Measurements from ENCODE around the gene SEMA4D.

Gene SEMA4D

GRCh38 chr9:89323390-89323789, 174.5 kb downstream of the SEMA4D start:
- H3K36me3 ChIP-seq (ENCODE audit: insufficient read depth): no peaks in the 10 kb centered on the region; the same call in 1 of the 2 replicates
- peaks cover 63% of the 10 kb centered on the region for H3K79me2 ChIP-seq (ENCODE audit: insufficient read depth, low read depth)
- no peak overlapping the region for H2AFZ ChIP-seq (ENCODE audit: low read depth)
- H3K4me2 ChIP-seq: peak overlapping the region; percentile 37
- H3K9ac ChIP-seq: no peak overlapping the region
- no peak overlapping the region for H3K4me3 ChIP-seq (IDR thresholded peaks at IDR 0.05; ENCODE audit: insufficient read depth, low read depth, low read length)
- TF ChIP-seq, protein P1, sequence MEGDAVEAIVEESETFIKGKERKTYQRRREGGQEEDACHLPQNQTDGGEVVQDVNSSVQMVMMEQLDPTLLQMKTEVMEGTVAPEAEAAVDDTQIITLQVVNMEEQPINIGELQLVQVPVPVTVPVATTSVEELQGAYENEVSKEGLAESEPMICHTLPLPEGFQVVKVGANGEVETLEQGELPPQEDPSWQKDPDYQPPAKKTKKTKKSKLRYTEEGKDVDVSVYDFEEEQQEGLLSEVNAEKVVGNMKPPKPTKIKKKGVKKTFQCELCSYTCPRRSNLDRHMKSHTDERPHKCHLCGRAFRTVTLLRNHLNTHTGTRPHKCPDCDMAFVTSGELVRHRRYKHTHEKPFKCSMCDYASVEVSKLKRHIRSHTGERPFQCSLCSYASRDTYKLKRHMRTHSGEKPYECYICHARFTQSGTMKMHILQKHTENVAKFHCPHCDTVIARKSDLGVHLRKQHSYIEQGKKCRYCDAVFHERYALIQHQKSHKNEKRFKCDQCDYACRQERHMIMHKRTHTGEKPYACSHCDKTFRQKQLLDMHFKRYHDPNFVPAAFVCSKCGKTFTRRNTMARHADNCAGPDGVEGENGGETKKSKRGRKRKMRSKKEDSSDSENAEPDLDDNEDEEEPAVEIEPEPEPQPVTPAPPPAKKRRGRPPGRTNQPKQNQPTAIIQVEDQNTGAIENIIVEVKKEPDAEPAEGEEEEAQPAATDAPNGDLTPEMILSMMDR (conservative IDR thresholded peaks at IDR 0.05; ENCODE audit: low read depth, low read length): no peak
- no peaks in the 10 kb centered on the region for H4K20me1 ChIP-seq (ENCODE audit: insufficient read depth)
- H3K27ac ChIP-seq: no peak overlapping the region
- no peaks in the 10 kb centered on the region for H3K27me3 ChIP-seq (ENCODE audit: insufficient read depth, low read depth)
- peaks cover 65% of the 10 kb centered on the region for H3K4me1 ChIP-seq (ENCODE audit: low read depth, poor library complexity, severe bottlenecking)

DNA sequence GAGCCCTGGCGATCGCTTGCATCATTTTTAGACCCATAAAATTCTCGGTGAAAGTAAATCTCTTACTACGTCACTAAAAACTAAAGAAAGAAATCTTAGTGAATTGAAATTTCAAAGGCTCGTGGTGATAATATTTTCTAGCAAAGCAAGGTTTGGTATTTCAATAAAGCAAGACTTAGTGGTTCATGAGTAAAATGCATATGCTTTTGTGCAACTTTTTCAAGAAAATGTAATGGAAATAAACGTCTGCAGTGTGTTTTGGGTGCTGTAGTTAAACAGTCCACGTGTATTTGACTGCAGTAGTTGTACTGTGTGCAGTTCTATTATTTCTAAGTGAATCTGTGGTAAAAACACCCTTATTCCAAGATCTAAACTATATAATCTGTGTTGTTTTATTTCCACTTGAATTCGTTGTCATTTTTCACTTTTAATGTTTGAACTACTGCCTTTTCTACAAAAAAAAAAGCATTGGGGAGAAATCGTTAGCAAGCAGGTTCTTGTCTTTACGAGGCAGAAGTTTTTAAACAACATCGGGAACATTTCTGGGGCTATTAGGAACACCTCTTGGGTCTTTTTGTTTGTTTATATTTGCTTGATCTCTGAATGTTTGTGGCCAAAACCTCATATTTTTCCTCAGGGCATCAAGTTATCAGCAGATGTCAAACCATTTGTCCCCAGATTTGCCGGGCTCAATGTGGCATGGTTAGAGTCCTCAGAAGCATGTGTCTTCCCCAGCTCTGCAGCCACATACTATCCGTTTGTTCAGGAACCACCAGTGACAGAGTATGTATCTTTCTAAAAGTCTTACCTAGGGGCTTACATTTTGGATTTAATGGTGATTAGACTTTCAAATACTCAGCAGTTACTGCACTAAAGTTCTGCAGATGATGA, 178.7 kb downstream of the SEMA4D start:
- Histone ChIP-seq H3K4me1 (ENCODE audit: low read depth, poor library complexity, severe bottlenecking) (peaks cover 88% of the 10 kb centered on the region), H3K9ac (peak overlapping the region; percentile 86), H3K27ac (peak overlapping the region; percentile 91), H4K20me1 (ENCODE audit: insufficient read depth) (0 out of 2 replicates have a peak, but pooled peaks cover 6% of the 10 kb centered on the region), H2AFZ (ENCODE audit: low read depth) (peak overlapping the region; percentile 9), H3K36me3 (ENCODE audit: insufficient read depth) (peaks cover 21% of the 10 kb centered on the region; the same call in 1 of the 2 replicates), H3K27me3 (ENCODE audit: insufficient read depth, low read depth) (no peaks in the 10 kb centered on the region), H3K79me2 (ENCODE audit: insufficient read depth, low read depth) (peaks cover 89% of the 10 kb centered on the region), H3K4me2 (peak overlapping the region; percentile 73), H3K4me3 (IDR thresholded peaks at IDR 0.05; ENCODE audit: insufficient read depth, low read depth, low read length) (no peak overlapping the region)
- TF ChIP-seq, protein P1 (conservative IDR thresholded peaks at IDR 0.05; ENCODE audit: low read depth, low read length): peak; percentile 75

- Histone ChIP-seq H2AFZ (ENCODE audit: low read depth) (peak within 1 kb of the TSS; percentile 29), H3K9ac (peak within 1 kb of the TSS; percentile 86), H3K4me3 (IDR thresholded peaks at IDR 0.05; ENCODE audit: insufficient read depth, low read depth, low read length) (peak within 1 kb of the TSS; percentile 6), H3K4me2 (peak within 1 kb of the TSS; percentile 84), H3K27ac (peak within 1 kb of the TSS; percentile 91), H4K20me1 (ENCODE audit: insufficient read depth) (peaks cover 14% of the 10 kb centered on the region), H3K4me1 (ENCODE audit: low read depth, poor library complexity, severe bottlenecking) (peaks cover 88% of the 10 kb centered on the region), H3K27me3 (ENCODE audit: insufficient read depth, low read depth) (no peaks in the 10 kb centered on the region), H3K79me2 (ENCODE audit: insufficient read depth, low read depth) (peaks cover 90% of the 10 kb centered on the region), H3K36me3 (ENCODE audit: insufficient read depth) (peaks cover 21% of the 10 kb centered on the region; the same call in 1 of the 2 replicates)
- TF ChIP-seq, protein P1 (conservative IDR thresholded peaks at IDR 0.05; ENCODE audit: low read depth, low read length): no peak
These were observed 179.5 kb downstream of the SEMA4D start, which contains the start of gene SECISBP2 for GRCh38 chr9:89318123-89319014. Gene SECISBP2 (plus strand): TSS chr9:89318500. CDS start chr9:89318577, 77 bp downstream.

- no peak overlapping the region for H2AFZ ChIP-seq (ENCODE audit: low read depth)
- peaks cover 90% of the 10 kb centered on the region for H3K79me2 ChIP-seq (ENCODE audit: insufficient read depth, low read depth)
- peak overlapping the region; percentile 86; the same call in 1 of the 2 replicates for H3K9ac ChIP-seq
- peaks cover 25% of the 10 kb centered on the region for H4K20me1 ChIP-seq (ENCODE audit: insufficient read depth)
- H3K4me3 ChIP-seq (IDR thresholded peaks at IDR 0.05; ENCODE audit: insufficient read depth, low read depth, low read length): no peak overlapping the region
- H3K36me3 ChIP-seq (ENCODE audit: insufficient read depth): peaks cover 21% of the 10 kb centered on the region; the same call in 1 of the 2 replicates
- peak overlapping the region; percentile 84; the same call in 1 of the 2 replicates for H3K4me2 ChIP-seq
- H3K4me1 ChIP-seq (ENCODE audit: low read depth, poor library complexity, severe bottlenecking): peaks cover 80% of the 10 kb centered on the region
- H3K27me3 ChIP-seq (ENCODE audit: insufficient read depth, low read depth): no peaks in the 10 kb centered on the region
- peak overlapping the region; percentile 91 for H3K27ac ChIP-seq
- TF ChIP-seq, protein P1 (conservative IDR thresholded peaks at IDR 0.05; ENCODE audit: low read depth, low read length): no peak
These were observed 180.6 kb downstream of the SEMA4D start for GRCh38 chr9:89317282-89317681.

Measured in KMS-11 (cell line).